SK-N-MC (cell line): ENCODE measurements around the gene PCLO.
A peak's percentile ranks its signal among the peaks of the same experiment; 100 is the strongest.

Source experiments
- DNase-seq: peaks from one replicate; pipeline ENCODE4 v3.0.0-alpha.2; 2011; ENCODE audit warnings: low read depth, low spot score
- H3K27ac ChIP-seq: fragments of 200-600 bp; sonication (generic); 2 replicates; pipeline ENCODE4 v1.5.1; 2016; ENCODE audit warnings: mixed run types
- H3K36me3 ChIP-seq: fragments of 200-600 bp; sonication (generic); 2 replicates; pipeline ENCODE4 v1.6.1; 2017; ENCODE audit warnings: antibody characterized with exemption, low read length, mixed read lengths; ENCODE audit not compliant: insufficient read depth
- H3K4me3 ChIP-seq: fragments of 200-600 bp; sonication (generic); 2 replicates; pipeline ENCODE4 v1.5.1; 2016
- H3K9ac ChIP-seq: fragments of 200-600 bp; sonication (generic); 2 replicates; pipeline ENCODE4 v1.8.0; 2017; ENCODE audit warnings: mixed run types, mixed read lengths; ENCODE audit not compliant: insufficient read length
- H3K9me3 ChIP-seq: fragments of 200-600 bp; sonication (generic); 2 replicates; pipeline ENCODE4 v1.6.1; 2017; ENCODE audit warnings: low read depth, mild to moderate bottlenecking, antibody characterized with exemption, low read length, moderate library complexity, mixed read lengths
- EZH2 ChIP-seq: fragments of 200-600 bp; sonication (generic); IDR thresholded peaks from one replicate; pipeline ENCODE4 v1.6.1; 2017; ENCODE audit warnings: antibody characterized with exemption
- FOXP2 ChIP-seq: optimal IDR thresholded peaks from 2 replicates; pipeline ENCODE3; 2011; ENCODE audit warnings: mild to moderate bottlenecking, moderate library complexity; ENCODE audit not compliant: insufficient read depth; ENCODE audit errors: extremely low read length, control extremely low read depth
- POLR2AphosphoS5 ChIP-seq: IDR thresholded peaks from 2 replicates; pipeline ENCODE4 v1.6.1; 2012; ENCODE audit warnings: mild to moderate bottlenecking, low read depth, low read length, borderline replicate concordance

The PCLO gene

DNA sequence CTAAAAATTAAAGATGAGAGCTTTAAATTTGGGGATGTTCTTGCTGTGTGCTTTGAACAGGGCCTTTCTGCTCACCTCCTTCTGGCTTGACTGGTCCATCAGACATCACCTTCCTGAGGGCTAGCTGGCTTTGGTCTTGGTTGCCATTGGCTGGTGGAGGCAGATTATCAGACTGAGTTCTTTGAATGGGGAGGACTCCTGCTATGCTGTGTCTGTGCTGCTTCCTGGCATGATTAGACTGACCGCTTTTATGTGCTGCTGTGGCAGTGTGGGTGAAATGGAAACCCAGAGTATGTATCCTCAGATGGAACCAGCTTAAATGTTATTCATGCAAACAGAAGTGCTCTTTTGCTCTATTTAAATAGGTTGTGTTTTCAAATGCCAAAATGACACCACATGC, 341.6 kb downstream of the PCLO start:
- Histone ChIP-seq H3K9me3 (no peaks in the 10 kb centered on the region), H3K36me3 (no peaks in the 10 kb centered on the region), H3K27ac (no peak overlapping the region), H3K4me3 (no peak overlapping the region), H3K9ac (no peak overlapping the region)
- no peak for DNase-seq
- TF ChIP-seq POLR2AphosphoS5 (no peak), EZH2 (no peak), FOXP2 (no peak)

DNA sequence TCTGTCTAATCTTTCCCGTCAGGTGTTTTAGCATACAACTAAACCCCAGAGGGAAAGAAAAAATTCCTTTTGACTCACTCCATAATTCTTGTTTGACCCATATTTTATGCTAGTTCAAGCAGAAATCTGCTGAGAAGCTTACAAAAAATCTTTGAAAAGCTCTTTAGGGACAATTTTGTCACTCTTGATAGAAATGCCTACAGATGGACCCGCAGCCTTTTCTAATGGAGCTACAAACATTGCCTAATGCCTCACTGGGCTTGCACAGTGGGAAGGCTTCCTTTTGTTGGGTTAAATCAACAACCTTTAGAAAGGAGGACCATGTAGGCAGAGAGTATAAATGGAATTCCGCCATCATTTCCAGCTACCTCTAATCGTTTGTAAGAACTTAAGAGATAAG, 344.5 kb downstream of the PCLO start:
- no peak overlapping the region for H3K9ac ChIP-seq
- DNase-seq = no peak
- H3K27ac ChIP-seq = no peak overlapping the region
- H3K4me3 ChIP-seq = no peak overlapping the region
- no peaks in the 10 kb centered on the region for H3K9me3 ChIP-seq
- H3K36me3 ChIP-seq = no peaks in the 10 kb centered on the region
- TF ChIP-seq FOXP2 (no peak), EZH2 (no peak), POLR2AphosphoS5 (no peak)

DNA sequence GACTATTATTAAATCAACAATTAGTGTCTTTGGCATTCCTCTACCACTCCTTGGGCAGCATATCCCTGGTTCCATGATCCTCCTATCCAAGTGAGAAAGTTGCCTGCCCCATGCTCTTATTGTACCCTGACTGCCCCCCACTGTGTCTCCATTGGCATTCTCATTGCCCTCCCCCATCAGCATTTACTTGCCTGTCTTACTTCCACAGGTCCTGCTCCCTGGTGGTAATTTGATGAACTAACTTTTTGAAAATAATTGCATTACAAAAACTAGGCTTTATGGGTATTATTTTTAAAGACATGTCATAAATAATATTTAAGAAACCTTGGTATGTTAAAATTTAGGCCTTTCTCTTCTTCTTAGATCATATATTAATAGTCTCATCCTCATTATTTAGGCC, 346.4 kb downstream of the PCLO start:
- H3K9ac ChIP-seq = no peak overlapping the region
- H3K36me3 ChIP-seq = no peaks in the 10 kb centered on the region
- H3K27ac ChIP-seq = no peak overlapping the region
- H3K9me3 ChIP-seq = no peaks in the 10 kb centered on the region
- no peak for DNase-seq
- no peak for TF ChIP-seq POLR2AphosphoS5
- TF ChIP-seq EZH2 = no peak
- no peak overlapping the region for H3K4me3 ChIP-seq

DNA sequence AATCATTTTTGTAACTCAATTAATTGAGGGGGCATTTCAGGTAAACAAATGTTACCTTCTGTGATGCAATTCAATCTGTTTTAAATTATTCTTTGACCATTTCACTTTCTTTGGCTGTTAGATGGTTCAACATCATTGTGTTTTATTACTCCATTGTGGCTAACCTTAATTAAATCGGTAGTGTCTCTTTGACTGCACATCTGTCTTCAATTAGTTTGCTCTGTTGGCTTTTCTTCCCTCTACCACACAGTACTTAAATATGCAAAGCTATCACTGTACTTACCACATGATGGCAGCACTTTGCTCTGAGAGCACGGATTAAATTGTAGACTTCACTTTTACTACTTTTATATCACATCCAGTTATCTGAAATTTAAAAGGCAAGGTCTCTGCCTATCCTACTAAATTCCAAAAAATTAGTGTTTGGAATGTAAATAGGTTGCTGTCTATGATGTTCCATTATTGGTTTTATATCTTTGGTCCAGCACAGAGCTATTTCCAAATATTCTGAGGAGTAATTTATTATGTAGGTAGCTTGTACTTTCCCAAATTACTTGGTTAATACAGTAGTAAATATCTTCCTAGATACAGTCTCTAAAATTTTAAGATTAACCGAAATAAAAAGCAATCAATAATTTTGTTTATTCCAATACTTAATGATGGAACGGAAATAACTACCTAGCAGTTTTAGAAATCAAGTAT, 352.0 kb downstream of the PCLO start:
- H3K27ac ChIP-seq = peak overlapping the region; percentile 33; the same call in 1 of the 2 replicates
- peak; percentile 93 for DNase-seq
- TF ChIP-seq FOXP2 (no peak), EZH2 (no peak), POLR2AphosphoS5 (peak; percentile 66; the same call in 1 of the 2 replicates)
- peak overlapping the region; percentile 29; the same call in 1 of the 2 replicates for H3K4me3 ChIP-seq
- H3K9ac ChIP-seq = no peak overlapping the region
- H3K36me3 ChIP-seq = no peaks in the 10 kb centered on the region
- no peaks in the 10 kb centered on the region for H3K9me3 ChIP-seq

DNA sequence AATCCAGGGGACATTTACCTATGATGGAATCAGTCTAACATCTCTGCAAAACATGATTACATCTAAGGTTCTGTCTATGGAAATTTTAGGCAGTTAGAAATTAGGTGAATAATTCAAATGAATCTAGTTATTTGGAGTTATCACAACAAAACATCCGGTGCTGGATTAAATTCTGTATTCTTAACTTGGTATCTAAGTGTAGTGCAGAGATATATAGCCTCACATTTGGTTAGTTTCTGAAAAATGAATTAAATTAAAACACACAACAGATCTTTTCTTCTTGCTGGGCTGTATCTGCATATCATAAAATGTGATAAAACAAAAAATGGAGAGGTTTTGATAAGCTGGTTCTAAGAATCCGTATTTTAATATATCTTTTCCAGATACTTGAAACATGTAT, 354.1 kb downstream of the PCLO start:
- TF ChIP-seq FOXP2 (no peak), POLR2AphosphoS5 (no peak), EZH2 (no peak)
- Histone ChIP-seq H3K36me3 (no peaks in the 10 kb centered on the region), H3K9me3 (no peaks in the 10 kb centered on the region), H3K27ac (0 out of 2 replicates have a peak overlapping the region, but pooled peaks have one; percentile 1), H3K4me3 (no peak overlapping the region), H3K9ac (no peak overlapping the region)
- no peak for DNase-seq

DNA sequence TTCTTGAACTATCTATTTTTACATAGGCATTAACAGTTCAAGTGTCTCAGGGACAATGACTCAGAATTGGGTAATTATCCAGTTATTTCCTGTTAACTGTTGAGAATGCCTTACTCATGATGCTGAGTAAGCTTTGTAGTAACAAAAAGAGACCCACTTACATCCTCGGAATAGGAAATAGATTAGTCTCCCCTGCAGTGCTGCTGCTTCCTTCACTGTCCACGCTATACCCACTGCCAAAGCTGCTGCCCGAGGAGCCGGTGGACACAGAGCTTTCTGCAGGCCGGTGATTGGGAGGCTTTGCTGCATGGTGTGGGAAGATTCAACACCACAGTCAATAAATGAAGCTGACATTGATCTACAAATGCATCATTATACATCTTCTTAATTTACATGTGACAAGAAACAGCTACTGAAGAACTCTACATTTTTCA, 357.1 kb downstream of the PCLO start:
- Histone ChIP-seq H3K9ac (no peak overlapping the region), H3K27ac (peak overlapping the region; percentile 79), H3K36me3 (no peaks in the 10 kb centered on the region), H3K9me3 (no peaks in the 10 kb centered on the region), H3K4me3 (peak overlapping the region; percentile 70)
- DNase-seq = peak; percentile 85
- TF ChIP-seq POLR2AphosphoS5 (peak; percentile 50; the same call in 1 of the 2 replicates), FOXP2 (no peak), EZH2 (no peak)

DNA sequence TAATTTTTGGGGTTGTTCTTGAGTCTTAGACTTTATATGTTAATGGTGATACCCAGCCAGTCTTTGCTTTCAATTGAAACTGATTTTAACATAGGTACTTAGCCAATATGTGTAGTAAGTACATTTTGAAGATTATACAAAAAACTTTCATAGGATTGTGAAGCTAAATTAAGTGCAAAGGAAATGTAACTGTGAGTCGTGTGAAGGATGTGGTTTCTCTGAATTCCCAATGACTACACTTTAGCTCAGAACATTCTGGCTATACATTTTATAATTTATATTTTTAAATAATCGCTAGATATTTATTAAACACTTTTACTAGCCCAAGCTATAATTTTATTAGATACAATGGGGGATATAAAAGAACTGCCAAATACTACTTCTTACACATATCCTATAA, 359.3 kb downstream of the PCLO start:
- Histone ChIP-seq H3K9ac (no peak overlapping the region), H3K4me3 (no peak overlapping the region), H3K27ac (peak overlapping the region; percentile 79; the same call in 1 of the 2 replicates), H3K9me3 (no peaks in the 10 kb centered on the region), H3K36me3 (no peaks in the 10 kb centered on the region)
- no peak for DNase-seq
- no peak for TF ChIP-seq FOXP2

DNA sequence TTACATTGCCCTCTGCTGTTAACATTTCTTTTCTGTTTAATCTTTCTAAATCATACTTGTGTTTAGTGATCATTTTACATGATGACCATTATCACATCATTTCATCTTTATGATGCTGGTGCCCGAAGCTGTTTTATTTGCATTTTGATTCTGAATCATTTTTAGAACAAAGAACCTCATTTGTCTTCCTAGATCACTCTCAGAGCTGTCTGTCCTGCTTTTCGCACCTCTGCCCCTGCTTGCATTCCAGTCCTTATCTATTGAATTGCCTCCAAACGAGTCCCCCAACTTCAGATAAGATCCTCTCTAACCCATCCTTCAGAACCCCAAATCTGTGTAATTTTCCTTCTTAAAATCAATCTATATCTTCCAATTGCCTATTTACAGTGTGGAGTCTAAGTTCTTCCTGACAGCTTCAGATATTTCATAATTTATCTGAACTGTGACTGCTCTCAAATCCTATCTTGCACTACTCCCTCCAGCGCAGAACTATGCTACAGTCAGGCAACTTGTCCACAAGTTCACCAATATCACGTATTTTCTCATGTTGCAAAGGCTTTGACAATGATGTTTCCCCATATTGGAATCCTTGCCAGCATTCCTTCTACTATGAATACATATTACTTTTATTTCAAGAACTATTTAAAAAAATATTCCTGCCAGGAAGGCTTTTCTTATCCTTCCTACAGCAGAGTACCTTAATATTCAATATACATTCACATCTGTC, 372.6 kb downstream of the PCLO start:
- no peak for TF ChIP-seq EZH2
- TF ChIP-seq POLR2AphosphoS5 = no peak
- TF ChIP-seq FOXP2 = no peak
- Histone ChIP-seq H3K36me3 (no peaks in the 10 kb centered on the region), H3K9ac (no peak overlapping the region), H3K9me3 (no peaks in the 10 kb centered on the region), H3K4me3 (no peak overlapping the region), H3K27ac (peak overlapping the region; percentile 20; the same call in 1 of the 2 replicates)
- no peak for DNase-seq

DNA sequence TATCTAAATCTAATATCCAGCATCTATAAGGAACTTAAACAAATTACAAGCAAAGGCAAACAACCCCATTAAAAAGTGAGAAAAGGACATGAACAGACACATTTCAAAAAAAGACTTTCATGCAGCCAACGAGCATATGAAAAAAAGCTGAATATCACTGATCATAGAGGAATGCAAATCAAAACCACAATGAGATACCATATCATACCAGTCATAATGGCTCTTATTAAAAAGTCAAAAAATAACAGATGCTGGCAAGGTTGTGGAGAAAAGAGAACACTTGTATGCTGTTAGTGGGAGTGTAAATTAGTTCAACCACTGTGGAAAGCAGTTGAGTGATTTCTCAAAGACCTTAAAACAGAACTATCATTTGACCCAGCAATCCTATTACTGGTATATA, 384.7 kb downstream of the PCLO start:
- Histone ChIP-seq H3K9me3 (no peaks in the 10 kb centered on the region), H3K9ac (no peak overlapping the region), H3K4me3 (no peak overlapping the region), H3K36me3 (no peaks in the 10 kb centered on the region), H3K27ac (no peak overlapping the region; the same call in 1 of the 2 replicates)
- TF ChIP-seq POLR2AphosphoS5 = no peak
- TF ChIP-seq FOXP2 = no peak
- no peak for TF ChIP-seq EZH2
- DNase-seq = no peak
